NCI-H1105 (cell line): ENCODE results near the gene TOX2.

Experiments used
- DNase-seq: peaks from one replicate; lab custom pipeline; 2025; lab: John Stamatoyannopoulos, UW

TOX2 gene

GRCh38 chr20:43938932-43939761 is 24.5 kb downstream of the TOX2 start:
- DNase-seq = no peak

DNA sequence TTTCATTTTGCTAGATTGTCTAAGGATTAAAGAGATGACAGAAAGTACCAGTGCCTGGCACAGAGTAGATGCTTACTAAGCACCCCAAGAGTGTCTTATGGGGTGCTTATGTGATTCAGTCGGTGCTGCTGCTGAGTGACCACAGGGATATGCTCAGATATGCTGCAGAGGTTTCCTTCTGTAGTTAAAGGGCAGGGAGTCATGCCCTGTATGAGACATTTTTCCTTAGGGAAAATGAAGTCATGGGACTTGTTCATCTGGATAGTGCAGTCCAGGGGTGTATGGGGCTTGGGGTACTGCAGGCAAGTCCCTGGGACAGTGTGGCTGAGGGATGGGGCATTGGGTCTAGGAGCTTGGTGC is 25.1 kb downstream of the TOX2 start:
- no peak for DNase-seq

DNA sequence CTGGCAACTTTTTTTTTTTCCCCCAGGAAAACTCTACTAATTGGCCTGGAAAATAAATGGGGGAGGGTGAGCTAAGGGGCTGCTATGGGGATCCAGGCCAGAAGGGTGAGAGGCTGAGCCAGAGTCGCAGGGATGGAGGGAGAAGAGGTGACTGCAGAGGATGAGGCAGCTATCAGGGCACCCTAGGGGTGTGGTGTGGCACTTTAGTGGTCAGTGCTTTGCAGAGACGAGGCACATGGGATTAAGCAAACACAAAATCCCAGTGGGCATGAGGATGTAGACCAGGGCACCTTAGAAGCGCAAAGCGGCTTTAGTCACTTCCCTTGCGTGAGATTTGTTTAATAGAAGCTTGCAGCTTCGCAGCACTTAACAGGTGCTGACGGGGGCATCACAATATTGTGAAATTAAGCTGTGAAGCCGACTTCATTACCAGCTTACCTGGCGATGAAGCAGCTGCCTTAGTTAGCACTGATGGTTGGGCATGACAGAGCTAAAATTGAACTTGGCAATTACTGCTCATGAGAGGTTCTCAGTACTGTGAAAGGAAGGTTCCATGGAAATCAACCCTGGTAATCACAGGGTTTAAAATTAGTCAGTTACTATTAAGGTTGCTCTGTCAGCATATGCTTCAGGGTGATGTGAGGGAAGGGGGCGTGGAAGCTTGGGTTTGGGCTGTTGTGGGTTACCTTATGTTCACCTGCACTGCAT is 26.0 kb downstream of the TOX2 start:
- DNase-seq = peak; percentile 73

DNA sequence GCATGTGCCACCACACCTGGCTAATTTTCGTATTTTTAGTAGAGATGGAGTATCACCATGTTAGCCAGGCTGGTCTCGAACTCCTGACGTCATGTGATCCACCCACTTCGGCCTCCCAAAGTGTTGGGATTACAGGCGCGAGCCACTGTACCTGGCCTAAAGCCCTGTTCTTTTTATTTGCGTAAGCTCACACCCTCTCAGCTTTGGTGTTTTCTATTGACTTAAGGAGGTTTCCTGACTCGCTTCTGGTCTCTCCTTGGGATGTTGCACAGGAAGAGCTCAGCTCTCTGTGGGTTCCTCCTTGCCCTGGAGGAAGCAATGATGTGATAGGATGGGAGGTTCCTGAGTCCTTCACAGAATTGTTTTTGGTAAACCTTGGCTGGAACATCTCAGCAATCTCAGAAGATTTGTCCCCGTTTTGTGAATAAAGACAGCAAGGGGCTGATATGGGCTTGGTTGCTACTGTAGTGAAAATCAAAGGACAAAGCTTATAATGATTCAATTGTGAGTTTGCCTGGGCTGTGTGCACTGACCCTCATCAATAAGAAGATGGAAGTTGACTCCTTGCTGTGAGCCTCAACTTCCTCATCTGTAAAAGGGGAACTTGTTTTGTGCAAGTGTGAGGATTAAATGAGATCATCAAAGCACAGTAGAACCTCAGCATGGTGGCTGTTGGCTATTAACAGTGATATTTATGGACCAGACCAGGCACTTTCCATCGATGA is 27.0 kb downstream of the TOX2 start:
- DNase-seq = no peak

GRCh38 chr20:43942201-43942590 is 27.5 kb downstream of the TOX2 start:
- DNase-seq = no peak

GRCh38 chr20:43942667-43943285 is 28.1 kb downstream of the TOX2 start:
- DNase-seq = no peak

GRCh38 chr20:43943725-43944124 is 29.1 kb downstream of the TOX2 start:
- no peak for DNase-seq

DNA sequence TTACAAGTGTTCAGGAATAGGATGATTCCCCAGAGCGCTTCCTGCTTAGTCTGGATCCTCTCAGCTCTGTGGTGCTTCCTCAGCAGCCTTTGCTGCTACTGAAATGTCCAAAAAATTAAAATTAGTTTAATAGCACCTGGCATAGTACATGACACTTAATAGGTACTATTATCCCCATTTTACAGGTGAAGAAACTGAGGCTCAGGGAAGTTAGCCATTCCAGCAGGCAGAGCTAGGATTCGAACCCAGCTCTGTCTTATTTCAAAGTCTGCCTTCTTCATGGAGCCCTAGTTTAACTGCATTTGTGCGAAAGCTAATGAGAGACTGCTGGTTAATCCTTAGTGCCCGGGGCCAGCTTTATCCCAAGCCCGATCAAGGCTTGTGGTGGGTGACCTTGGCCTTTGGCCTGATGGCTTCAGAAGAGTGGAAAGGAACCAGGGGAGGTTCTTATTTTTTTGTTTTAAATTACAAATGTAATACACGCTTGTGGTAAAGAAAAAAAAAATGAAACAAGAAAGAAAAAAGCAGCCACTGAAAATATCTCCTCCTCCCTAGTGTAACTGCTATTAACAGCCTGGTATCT is 30.1 kb downstream of the TOX2 start:
- DNase-seq = no peak

- DNase-seq = no peak
Observed at GRCh38 chr20:43945391-43946205, 30.9 kb downstream of the TOX2 start.

DNA sequence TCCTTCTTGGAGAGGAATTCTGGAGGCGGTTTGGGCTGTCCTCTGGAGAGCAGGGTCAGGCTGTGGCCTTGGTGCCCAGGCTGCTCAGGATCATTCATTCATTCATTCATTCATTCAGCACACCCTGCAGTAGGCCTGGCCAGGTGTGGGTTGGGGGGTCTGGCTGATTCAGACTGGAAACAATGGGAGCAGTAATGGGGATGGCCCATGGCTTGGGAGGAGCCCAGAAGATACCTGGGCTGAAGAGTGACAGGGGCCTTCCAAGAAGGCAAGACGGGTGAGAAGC is 31.5 kb downstream of the TOX2 start:
- no peak for DNase-seq

DNA sequence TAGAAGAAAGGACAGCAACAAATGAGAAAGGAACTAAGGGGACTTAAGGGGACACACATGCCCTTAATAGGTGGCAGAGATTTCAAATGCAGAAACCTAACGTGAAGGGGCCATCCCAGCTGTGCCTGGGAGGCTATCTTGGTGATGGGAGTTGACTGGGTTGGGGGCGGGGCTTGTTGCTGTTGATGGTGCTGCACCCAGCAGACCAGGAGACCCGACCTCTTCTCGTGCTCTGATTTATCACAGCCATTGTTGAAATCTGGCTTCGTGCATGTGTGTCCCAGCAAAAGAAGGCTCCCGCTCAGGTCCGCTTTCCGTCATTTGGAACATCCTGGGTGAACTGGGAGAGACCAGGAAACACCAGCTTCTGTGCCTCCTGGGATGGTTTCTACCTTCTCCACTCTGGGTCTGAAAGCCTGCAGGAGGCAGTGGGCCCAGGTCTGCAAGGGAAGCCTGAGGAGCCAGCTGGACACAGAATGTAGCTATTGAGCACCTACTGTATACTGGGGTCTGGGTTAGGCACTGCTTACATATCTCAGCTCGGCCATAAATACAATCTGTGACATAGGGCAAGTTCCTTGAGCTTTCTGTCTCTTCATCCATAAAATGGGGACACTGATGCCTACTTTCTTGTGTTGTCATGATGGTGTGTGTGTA is 32.1 kb downstream of the TOX2 start:
- no peak for DNase-seq

DNA sequence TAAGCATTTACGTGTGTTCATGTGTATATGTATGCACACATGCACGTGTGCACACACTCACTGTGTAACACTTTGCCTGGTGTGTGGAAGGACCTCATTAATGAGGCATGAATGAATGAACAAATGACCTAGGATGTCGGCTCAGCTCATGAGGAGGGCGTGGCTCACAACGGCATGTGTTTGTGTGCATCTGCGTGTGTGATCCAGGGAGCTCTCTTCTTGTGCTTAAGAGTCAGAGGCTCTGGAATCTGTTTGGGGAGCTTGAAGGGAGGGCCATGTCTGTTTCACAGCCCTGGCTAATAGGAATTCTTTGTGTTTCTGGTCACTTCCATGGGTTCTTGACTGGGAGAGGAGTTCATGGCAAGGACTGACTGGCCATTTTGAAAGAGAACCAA is 32.7 kb downstream of the TOX2 start:
- no peak for DNase-seq

DNA sequence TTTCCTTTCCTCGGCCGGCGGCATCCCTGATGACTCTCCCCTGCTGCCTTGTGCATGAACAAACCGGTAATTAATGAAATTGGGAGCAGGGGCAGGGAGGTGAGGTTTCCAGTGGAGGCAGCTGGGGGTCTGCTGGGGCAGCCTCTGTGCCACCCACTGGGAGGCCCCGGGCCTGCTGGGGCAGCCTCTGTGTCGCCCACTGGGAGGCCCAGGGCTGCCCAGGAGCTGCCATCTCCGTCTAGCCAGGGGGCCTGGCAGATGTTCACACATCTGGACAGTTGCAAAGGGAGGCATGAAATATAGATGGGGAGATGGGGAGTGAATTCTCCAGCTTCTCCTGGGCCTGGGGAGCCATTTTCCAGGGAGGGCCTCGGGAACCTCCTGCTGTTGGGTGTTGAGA is 33.8 kb downstream of the TOX2 start:
- DNase-seq = no peak

DNA sequence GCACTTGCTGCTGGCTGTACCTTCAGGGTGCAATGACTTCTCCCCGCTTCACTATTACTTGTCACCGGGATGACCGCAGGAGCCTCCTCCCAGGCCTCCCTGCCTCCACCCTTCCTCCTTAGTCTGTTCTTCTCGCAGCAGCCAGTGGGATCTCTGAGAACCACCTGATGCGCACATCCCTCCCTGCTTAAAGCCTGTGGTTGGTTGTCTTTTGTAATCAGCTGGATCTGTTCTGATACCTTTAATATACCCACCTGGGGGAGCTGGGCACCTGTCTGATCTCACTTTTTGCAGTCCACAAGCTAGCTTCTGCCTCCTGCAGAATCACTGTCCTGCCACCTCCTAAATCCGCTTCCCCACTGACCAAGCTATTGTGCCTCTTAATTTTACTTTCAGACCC is 34.6 kb downstream of the TOX2 start:
- no peak for DNase-seq

- no peak for DNase-seq
Observed at GRCh38 chr20:43949741-43950618, 35.3 kb downstream of the TOX2 start.

GRCh38 chr20:43953919-43954592 is 39.4 kb downstream of the TOX2 start:
- DNase-seq = no peak

- DNase-seq = no peak
Observed at GRCh38 chr20:43954704-43955061, 40.0 kb downstream of the TOX2 start.

- DNase-seq = no peak
Observed at GRCh38 chr20:43955062-43955749, 40.6 kb downstream of the TOX2 start.

GRCh38 chr20:43955750-43956191 is 41.1 kb downstream of the TOX2 start:
- no peak for DNase-seq
